NCI-H1048 (cell line): ENCODE results near the gene ADAMTS2.

ENCODE experiments used
- DNase-seq: peaks from one replicate; lab custom pipeline; 2025; lab: John Stamatoyannopoulos, UW

ADAMTS2 gene

GRCh38 chr5:179343719-179344430, 1.4 kb downstream of the ADAMTS2 start:
- no peak for DNase-seq

GRCh38 chr5:179343021-179343718, 2.1 kb downstream of the ADAMTS2 start:
- no peak for DNase-seq

GRCh38 chr5:179342577-179342976, 2.7 kb downstream of the ADAMTS2 start:
- no peak for DNase-seq

- DNase-seq, result no peak
These were observed 4.8 kb downstream of the ADAMTS2 start for GRCh38 chr5:179340465-179340864.

- DNase-seq, result no peak
These were observed 5.3 kb downstream of the ADAMTS2 start for GRCh38 chr5:179339996-179340395.

GRCh38 chr5:179339081-179339480, 6.2 kb downstream of the ADAMTS2 start:
- DNase-seq, result no peak

GRCh38 chr5:179337796-179338676, 7.2 kb downstream of the ADAMTS2 start:
- no peak for DNase-seq

GRCh38 chr5:179336871-179337795, 8.1 kb downstream of the ADAMTS2 start:
- DNase-seq, result no peak

- DNase-seq, result no peak
These were observed 9.0 kb downstream of the ADAMTS2 start for GRCh38 chr5:179336126-179336870.

GRCh38 chr5:179333796-179334761, 11.2 kb downstream of the ADAMTS2 start:
- DNase-seq, result no peak

- no peak for DNase-seq
These were observed 12.4 kb downstream of the ADAMTS2 start for GRCh38 chr5:179332741-179333290.

GRCh38 chr5:179331591-179332375, 13.5 kb downstream of the ADAMTS2 start:
- no peak for DNase-seq

GRCh38 chr5:179330186-179330900, 14.9 kb downstream of the ADAMTS2 start:
- no peak for DNase-seq

GRCh38 chr5:179328291-179328690, 17.0 kb downstream of the ADAMTS2 start:
- no peak for DNase-seq

GRCh38 chr5:179327021-179327735, 18.1 kb downstream of the ADAMTS2 start:
- DNase-seq, result no peak

- DNase-seq, result no peak
These were observed 18.9 kb downstream of the ADAMTS2 start for GRCh38 chr5:179326122-179326927.
